HG03159 (cell line): ENCODE measurements around the gene FGFR1OP2.
"Not testable (repeated sequence)": the region's sequence is repeated elsewhere in the genome, so short reads cannot be mapped to it uniquely, and the experiment has no call there.

Experiments used
- ATAC-seq: cut with Tn5 transposase; IDR thresholded peaks from one replicate; pipeline ENCODE4 v1.9.1; 2021; ENCODE audit warnings: mild to moderate bottlenecking, moderate library complexity; ENCODE audit not compliant: unreplicated experiment

The FGFR1OP2 gene

DNA sequence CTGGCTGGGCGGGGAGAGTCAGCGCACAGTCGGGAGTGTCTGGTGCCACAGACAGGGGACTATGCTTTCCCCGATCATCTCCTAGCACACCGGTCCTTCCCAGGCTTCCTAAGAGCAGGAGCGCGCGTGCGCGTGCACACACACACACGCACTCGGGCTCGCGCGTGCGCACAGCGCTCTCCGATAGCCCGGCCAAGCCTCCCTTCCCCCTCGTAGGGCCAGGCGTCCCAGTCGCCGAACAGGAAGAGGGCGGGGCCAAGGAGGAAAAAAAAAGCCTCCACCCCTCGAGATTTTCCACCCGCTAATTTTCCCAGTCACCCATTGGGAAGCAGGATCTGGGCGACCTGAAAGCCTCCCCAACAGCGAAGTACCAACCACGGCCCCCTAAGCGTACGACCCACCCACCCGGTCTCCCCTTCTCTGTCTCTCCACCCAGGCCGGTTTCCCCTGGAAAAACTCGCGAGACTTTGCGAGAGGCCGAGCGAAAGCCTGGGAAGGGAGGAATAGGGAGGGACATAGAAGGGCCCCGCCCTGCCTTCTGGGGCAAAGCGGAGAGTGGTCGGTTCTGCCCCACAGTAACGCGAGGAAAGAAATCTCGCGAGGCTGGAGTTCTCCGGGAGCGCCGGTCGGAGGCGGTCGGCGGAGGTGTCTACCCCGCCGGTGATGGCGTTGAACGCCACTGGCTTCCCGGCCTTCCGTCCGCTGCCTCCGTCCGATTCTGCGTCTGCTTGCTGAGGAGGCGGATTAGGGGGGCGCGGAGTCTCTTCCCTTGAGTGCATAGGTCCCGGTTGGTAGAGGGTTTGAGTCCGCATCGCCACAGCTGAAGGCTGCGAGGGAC lies at the start of gene FGFR1OP2, which contains the start of gene INTS13:
Gene FGFR1OP2 (plus strand): TSS at position 608 of the 838 bp plus-strand sequence. CDS start 15,689 bp downstream, outside the sequence.
Gene INTS13 (minus strand): TSS at position 119 of the 838 bp plus-strand sequence. CDS start 1,178 bp downstream, outside the sequence.
- ATAC-seq: peak; percentile 80

GRCh38 chr12:26890784-26891183 lies 47.5 kb upstream of the FGFR1OP2 start:
- no peak for ATAC-seq

GRCh38 chr12:26891704-26892103 lies 46.6 kb upstream of the FGFR1OP2 start:
- no peak for ATAC-seq

DNA sequence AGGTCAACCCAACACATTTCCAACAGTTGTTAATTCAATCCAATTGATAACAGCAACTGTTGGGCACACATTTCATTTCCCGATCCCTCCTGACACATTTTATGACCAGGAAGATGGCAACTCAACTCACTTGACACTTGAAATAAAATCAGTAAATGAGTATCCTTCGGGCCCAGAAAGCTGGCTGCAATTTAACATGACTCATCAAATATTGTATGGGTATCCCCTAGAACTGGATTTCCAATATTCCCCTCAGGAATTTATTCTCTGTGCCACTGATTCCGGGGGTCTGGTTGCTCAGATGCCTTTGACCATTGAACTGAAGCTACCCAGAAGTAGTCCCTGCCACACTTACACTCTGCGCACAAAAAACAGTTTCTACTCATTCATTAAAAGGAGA lies 42.6 kb upstream of the FGFR1OP2 start:
- ATAC-seq: no peak

- no peak for ATAC-seq
These were observed 41.4 kb upstream of the FGFR1OP2 start for GRCh38 chr12:26896913-26897312.

- not testable (repeated sequence) for ATAC-seq
These were observed 34.9 kb upstream of the FGFR1OP2 start for GRCh38 chr12:26903396-26903795.

GRCh38 chr12:26906024-26906423 lies 32.2 kb upstream of the FGFR1OP2 start:
- ATAC-seq: no peak

- no peak for ATAC-seq
These were observed 31.6 kb upstream of the FGFR1OP2 start for GRCh38 chr12:26906704-26907103.

DNA sequence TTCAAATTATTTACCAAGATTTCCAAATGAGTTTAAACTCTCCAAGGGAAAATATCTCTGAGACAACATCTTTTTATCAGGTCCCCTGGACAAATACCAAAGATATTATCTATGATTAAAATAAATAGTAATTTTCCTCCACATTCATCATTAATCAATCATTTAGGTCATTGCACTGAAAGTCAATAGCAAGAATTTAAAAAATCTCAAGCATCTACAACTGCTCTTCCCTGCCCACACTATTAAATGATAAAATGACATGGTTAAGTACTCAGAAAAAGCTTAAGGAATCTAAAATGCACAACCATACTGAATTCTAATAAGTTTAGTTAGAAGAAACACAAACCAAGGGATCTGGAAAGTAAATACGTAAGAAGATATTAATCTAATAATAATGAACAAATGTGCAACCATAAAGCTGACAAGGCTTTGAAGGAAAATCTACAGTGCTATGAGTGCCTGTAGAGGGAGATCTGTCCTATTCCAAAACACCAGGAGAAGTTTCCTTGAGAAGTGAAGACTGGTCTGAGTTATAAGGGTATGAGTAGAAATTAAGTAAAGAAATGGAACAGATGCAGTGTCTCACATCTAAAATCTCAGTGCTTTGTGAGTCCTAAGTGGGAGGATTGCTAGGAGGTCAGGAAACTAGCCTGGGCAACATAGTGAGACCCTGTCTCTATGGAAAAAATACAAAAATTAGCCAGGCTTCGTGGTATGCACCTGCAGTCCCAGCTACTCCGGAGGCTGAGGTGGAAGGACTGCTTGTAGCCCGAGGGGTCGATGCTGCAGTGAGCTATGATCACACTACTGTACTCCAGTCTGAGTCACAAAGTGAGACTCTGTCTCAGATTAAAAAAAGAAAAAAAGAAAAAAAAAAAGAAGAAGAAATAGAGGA lies 19.7 kb upstream of the FGFR1OP2 start:
- no peak for ATAC-seq

- ATAC-seq: no peak
These were observed 19.1 kb upstream of the FGFR1OP2 start for GRCh38 chr12:26919216-26919555.

GRCh38 chr12:26921886-26922285 lies 16.4 kb upstream of the FGFR1OP2 start:
- ATAC-seq: no peak

- ATAC-seq: no peak
These were observed 9.6 kb upstream of the FGFR1OP2 start for GRCh38 chr12:26928661-26929060.

GRCh38 chr12:26929590-26929989 lies 8.7 kb upstream of the FGFR1OP2 start:
- ATAC-seq: no peak

DNA sequence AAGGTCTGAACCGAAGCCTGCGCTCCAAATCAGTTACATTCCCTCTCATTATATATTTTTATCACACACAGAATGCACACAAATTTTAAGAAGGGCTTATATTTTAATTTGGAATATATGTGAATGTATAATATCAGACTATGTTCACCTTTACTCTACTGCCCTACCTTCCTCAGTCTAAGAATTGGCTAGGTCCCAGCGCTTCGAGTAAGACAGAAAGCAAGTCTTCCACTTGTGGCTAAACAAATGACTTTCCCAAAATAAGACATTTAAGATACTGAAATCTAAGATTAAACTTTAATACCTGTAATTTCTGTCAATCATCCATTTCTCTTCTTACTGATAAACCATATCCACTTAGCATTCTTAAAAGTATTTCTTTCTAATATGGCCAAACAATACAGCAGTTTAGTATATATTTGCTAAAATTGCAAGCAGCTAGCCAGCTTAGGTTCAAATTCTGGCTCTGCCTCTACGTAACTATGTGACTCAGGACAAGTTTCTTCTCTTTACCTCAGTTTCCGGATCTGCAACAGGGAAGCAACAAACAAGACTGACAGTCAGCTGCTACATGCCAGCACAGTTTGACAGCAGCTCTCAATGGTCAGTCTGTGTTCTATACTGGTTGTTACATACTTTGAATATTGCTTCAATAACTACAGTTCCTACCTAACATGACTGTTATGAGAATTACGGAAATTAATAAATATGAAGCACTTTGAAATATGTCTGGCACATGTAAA lies 2.5 kb upstream of the FGFR1OP2 start:
- ATAC-seq: no peak

GRCh38 chr12:26936559-26937442 lies 1.5 kb upstream of the FGFR1OP2 start:
- no peak for ATAC-seq

GRCh38 chr12:26937443-26937862 lies 817 bp upstream of the FGFR1OP2 start:
- no peak for ATAC-seq

- ATAC-seq: no peak
These were observed 412 bp downstream of the FGFR1OP2 start for GRCh38 chr12:26938701-26939062.

DNA sequence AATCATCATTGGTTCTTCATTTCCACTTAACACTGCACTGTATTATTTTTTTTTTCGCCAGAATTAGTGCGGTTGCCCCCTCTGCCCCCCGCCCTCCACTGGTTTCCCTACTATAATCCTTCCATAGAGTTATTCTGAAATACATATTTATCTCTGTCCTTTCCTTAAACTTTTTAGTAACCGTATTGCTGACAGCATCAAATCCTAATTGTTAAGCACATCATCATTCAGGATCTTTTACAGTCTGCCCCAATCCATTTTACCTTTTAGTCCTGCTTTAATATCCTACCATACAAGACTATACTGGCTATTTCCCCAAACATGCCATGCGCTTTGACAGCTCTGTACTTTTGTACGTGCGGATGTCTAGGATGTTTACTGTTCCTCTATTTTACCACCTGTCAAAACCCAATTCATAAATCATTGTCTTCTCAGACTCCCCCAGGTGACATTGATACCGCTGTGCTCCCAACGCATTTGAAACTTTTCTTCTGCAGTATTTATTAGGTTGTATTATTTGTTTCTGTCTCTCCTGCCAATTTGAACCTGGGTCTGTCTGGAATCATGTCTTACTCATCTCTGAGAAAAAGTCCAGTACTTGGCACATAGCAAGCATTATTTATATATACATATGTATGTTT lies 1.0 kb downstream of the FGFR1OP2 start:
- no peak for ATAC-seq

DNA sequence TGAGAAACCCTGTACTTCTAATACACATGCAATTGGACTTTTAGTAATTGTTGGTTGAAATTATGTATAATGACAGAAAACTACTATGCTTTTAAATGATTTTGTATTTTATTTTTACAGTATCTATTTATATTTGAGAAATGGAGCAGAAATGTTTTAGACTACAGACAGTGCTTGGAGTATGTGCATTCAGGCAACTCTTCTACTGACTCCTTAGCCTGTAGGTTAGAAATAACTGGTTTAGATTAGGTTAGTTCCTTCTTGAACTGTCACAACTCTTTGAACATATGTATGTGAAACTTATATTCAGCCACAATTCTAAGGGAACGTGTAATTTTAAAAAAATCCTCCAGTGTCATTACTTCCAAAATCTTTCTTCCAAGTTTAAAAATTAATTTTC lies 1.7 kb downstream of the FGFR1OP2 start:
- no peak for ATAC-seq
